Esophagus (tissue), 2 donors: ENCODE measurements around the gene SULF2. TPM values are rescaled to one million over a fixed set of nuclear protein-coding genes. Genes with fewer than 3 reads are reported as not detected.
A peak's percentile ranks its signal among the peaks of the same experiment; 100 is the strongest.
"Not testable (repeated sequence)": the region's sequence is repeated elsewhere in the genome, so short reads cannot be mapped to it uniquely, and the experiment has no call there.

Experiments used
- H3K27ac ChIP-seq, 2 donors: one replicate each; pipeline ENCODE4 v1.5.1; 2013; ENCODE audit warnings: low read depth in 2 of 2, mild to moderate bottlenecking in 2 of 2, inconsistent platforms in 1 of 2, low read length in 1 of 2, moderate library complexity in 1 of 2
- H3K27me3 ChIP-seq, 2 donors: one replicate each; pipeline ENCODE4 v1.6.1; 2013; ENCODE audit warnings: low read length in 2 of 2, control low read depth in 1 of 2, mild to moderate bottlenecking in 1 of 2; ENCODE audit not compliant: insufficient read depth in 2 of 2, control insufficient read depth in 1 of 2
- H3K36me3 ChIP-seq, 2 donors: one replicate each; pipeline ENCODE4 v1.6.1; 2013; ENCODE audit warnings: low read length in 1 of 2; ENCODE audit not compliant: control insufficient read depth in 2 of 2, insufficient read depth in 2 of 2
- H3K4me1 ChIP-seq, 2 donors: one replicate each; pipeline ENCODE4 v1.6.1; 2013; ENCODE audit warnings: low read length in 1 of 2; ENCODE audit not compliant: control insufficient read depth in 2 of 2, insufficient read depth in 2 of 2
- H3K4me3 ChIP-seq, 2 donors: one replicate each; pipeline ENCODE4 v1.5.1; 2013; ENCODE audit warnings: low read length in 2 of 2, mild to moderate bottlenecking in 2 of 2, low read depth in 1 of 2, moderate library complexity in 1 of 2
- H3K9me3 ChIP-seq, 2 donors: one replicate each; pipeline ENCODE4 v1.6.1; 2013; ENCODE audit warnings: mild to moderate bottlenecking in 2 of 2, low read depth in 1 of 2, low read length in 1 of 2, moderate library complexity in 1 of 2; ENCODE audit not compliant: control insufficient read depth in 2 of 2, insufficient read depth in 1 of 2
- WGBS, 2 donors: extraction: QIAGEN DNeasy Blood & Tissue Kit; methylation state at CpG; one replicate each; pipeline ENCODE4 v1.1.7; 2013; 5-methylcytosine and 5-hydroxymethylcytosine counted together
- polyA plus RNA-seq, 2 donors: library from polyadenylated mRNA; stranded (reverse); fragments of 200-250 nt; gene quantifications; one replicate each; pipeline ENCODE4 v1.2.3, GENCODE V29; 2013
- donor health status: healthy with polysubstance abuse.
- donor health status: Bipolar disorder and iron deficiency.

Gene SULF2
- polyA plus RNA-seq: 100 to 1,000 TPM in 1 of 2 donors, 10 to 100 TPM in 1; 47.3 to 153 TPM

DNA sequence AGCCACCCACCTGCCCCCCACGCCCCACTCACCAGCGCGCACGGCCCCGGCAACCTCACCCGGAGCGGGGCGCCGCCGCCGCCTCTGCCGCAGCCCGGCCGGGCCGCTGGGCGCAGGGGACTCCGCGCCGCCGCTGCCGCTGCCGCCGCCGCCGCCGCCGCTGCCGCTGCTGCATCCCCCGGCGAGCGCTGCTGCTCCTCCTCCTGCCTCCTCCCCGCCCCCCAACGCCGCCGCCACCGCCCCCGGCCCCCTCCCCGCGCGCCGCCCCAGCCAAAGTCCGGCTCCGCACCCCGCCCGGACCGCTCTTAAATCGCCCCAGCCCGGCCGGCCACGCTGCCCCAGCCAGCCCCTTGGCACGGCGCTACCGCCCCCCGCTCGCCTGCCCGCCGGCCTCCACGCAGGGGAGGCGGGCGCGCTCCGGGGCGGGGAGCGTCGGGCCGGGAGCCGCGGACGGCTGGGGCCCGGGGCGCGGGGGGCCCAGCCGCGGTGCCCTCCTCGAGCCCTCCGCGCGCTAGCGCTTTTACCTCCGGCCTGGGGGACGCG is at the start of gene SULF2:
Gene SULF2 (minus strand): TSS at position 171 of the 543 bp plus-strand sequence. CDS start 28,118 bp downstream, outside the sequence.
- peaks cover 5 to 15% of the 10 kb centered on the region in 2 donors for H3K4me1 ChIP-seq
- WGBS, 2 donors: 1 to 2% methylated on average over 22 to 82 of the region's 82 CpGs
- no peaks in the 10 kb centered on the region for H3K9me3 ChIP-seq

DNA sequence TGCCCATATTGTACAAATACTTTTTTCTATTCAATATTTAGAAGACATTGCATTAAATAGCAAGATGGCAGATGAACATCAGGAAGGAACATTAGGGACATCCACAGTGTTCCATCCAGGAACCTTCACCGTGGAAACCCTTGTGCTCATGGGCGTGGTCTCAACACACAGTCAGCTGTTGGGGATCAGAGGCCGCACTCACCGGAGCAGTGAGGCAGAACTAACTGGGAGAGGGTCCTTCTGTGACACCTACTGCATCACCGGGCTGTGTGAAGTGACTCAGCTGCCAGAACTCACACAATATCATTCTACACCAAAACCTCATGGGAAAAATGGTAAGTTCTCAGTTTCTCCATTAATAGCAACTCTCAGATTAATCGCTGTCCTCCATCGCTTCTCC is 46.4 kb upstream of the SULF2 start:
- no CpG with 5 or more reads among the region's 7 CpGs for WGBS, 2 donors
- H3K9me3 ChIP-seq, H3K4me1 ChIP-seq, H3K27ac ChIP-seq, H3K4me3 ChIP-seq, H3K27me3 ChIP-seq, H3K36me3 ChIP-seq: not testable (repeated sequence)

More for the DNA sequence above, at the start of gene SULF2:
- H3K27ac ChIP-seq: peak within 1 kb of the TSS; percentile 82 to 86
- peaks cover 0 to 8% of the 10 kb centered on the region in 2 donors for H3K36me3 ChIP-seq
- H3K4me3 ChIP-seq: peak within 1 kb of the TSS; percentile 70 to 85
- H3K27me3 ChIP-seq: no peaks in the 10 kb centered on the region

DNA sequence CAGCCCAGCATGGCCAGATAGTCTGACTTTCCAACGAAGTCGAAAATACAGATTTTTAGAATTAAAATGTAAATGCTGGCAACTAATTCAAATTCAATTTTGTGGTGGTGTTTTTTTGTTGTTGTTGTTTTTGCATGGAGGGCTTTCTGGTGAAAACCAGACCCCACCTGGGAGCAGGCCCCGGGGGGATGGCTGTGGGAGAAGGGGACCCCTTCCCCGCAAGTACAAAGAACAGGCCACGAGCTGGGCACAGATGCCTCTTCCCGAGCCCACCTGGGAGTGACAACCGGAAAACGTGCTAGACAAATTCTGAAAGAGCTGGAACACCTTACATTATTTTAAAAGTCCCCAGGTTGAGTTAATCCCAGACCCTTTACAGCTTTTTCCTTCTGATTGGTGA is 41.4 kb upstream of the SULF2 start:
- H3K9me3 ChIP-seq, H3K27me3 ChIP-seq, H3K27ac ChIP-seq, H3K4me1 ChIP-seq, H3K36me3 ChIP-seq, H3K4me3 ChIP-seq: not testable (repeated sequence)
- 88 to 89% methylated on average over 8 of the region's 8 CpGs for WGBS, 2 donors

DNA sequence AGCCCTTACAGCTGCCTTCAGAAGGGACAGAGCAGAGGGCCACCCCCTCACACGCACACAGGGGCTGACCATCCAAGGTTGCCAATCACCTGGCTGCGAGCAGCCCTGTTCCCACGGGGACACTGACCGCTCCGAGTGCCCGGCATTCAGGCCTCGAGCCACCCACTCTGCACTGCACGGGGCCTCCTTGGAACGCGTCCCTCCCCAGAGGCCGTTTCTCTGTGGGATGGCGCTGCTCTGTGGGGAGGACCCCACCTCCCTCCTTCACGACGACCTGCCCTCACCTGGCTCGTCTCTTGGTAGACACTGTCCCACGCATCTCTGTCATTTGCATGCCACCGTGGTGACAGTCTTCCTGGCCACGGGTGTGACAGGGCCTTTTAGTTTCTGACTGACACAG is 40.7 kb upstream of the SULF2 start:
- H3K27me3 ChIP-seq, H3K4me3 ChIP-seq, H3K27ac ChIP-seq, H3K36me3 ChIP-seq, H3K9me3 ChIP-seq, H3K4me1 ChIP-seq: not testable (repeated sequence)
- 77 to 86% methylated on average over 15 to 18 of the region's 18 CpGs for WGBS, 2 donors

DNA sequence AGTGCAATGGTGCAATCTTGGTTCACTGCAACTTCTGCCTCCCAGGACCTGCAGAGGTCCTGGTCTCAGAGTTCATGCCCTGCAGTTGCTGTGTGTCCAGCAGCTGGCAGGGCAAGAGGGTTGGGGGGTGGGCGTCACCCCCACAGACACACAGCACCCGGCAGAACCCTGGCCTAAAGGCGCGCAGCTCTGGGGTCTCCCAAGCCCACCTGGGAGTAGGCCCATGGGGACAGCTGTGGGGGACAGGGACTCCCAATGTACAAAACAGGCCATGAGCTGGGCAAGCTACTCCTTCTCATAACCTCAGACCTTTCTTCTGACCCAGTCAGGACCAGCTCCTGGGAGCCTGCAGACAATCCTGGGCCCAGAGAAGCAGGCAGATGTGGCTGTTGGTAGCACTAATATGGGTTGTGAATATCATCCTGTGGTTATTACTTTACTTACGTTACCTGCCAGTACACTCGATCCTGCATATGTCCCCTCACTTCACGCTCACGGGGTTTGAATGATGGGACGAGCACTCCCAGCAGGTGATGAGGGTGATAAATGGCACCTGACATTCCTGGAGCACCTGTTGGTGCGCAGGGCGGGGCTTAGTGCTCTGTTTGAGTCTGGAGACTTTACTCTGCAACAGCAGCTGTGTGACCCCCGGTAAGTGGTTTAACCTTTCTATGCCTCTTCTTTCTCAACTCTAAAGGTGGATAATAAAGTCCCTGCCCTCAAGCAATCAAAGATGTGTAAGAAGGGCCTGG is 39.9 kb upstream of the SULF2 start:
- H3K27ac ChIP-seq: no peak overlapping the region
- no peaks in the 10 kb centered on the region for H3K9me3 ChIP-seq
- H3K4me1 ChIP-seq: peaks cover 0 to 3% of the 10 kb centered on the region in 2 donors
- WGBS, 2 donors: 77 to 91% methylated on average over 12 of the region's 12 CpGs
- H3K36me3 ChIP-seq: no peaks in the 10 kb centered on the region
- no peaks in the 10 kb centered on the region for H3K27me3 ChIP-seq
- no peak overlapping the region for H3K4me3 ChIP-seq

DNA sequence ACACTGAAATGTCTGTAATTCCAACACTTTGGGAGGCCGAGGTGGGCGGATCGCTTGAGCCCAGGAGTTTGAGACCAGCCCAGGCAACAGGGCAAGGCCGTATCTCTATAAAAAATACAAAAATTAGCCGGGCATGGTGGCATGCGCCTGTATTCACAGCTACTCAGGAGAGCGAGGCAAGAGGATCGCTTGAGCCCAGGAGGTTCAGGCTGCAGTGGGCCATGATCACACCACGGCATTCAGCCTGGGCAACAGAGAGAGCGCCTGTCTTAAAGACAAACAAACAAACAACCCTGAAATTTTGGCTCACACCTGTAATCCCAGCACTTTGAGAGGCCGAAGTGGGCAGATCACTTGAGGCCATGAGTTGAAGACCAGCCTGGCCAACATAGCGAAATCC is 38.7 kb upstream of the SULF2 start:
- WGBS, 2 donors: 92 to 95% methylated on average over 12 of the region's 12 CpGs
- H3K4me1 ChIP-seq, H3K36me3 ChIP-seq, H3K27me3 ChIP-seq, H3K27ac ChIP-seq, H3K9me3 ChIP-seq, H3K4me3 ChIP-seq: not testable (repeated sequence)

DNA sequence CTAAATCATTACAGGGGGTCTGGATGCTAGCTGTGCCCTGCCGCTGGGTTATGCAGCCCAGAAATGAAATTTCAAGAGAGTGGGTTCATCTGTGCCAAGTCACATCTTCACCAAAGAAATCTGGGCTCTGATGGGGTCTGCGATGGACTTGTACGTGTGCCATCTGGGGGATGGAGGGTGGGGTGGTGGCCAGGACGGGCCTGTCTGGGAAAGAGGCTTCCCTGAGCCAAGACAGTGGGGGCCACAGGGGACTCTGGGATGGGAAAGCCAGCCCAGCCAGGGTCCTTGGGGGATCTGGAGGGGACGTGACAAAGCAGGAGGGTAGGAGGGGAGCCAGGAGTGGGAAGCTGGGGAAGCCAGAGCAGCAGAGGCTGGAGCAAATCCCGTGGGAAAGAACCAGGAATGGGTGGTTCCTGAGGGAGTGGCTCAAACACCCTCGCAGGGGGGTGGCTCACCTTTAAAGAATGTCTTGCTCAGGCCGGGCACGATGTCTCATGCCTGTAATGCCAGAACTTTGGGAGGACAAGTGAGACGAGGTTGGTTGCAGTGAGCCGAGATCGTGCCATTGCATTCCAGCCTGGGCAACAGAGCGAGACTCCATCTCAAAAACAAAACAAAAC is 36.3 kb upstream of the SULF2 start:
- Histone ChIP-seq H3K27ac (no peak overlapping the region), H3K9me3 (no peaks in the 10 kb centered on the region), H3K36me3 (no peaks in the 10 kb centered on the region), H3K4me1 (peaks cover 4 to 7% of the 10 kb centered on the region in 2 donors), H3K27me3 (no peaks in the 10 kb centered on the region), H3K4me3 (no peak overlapping the region)
- 51 to 63% methylated on average over 13 of the region's 13 CpGs for WGBS, 2 donors

DNA sequence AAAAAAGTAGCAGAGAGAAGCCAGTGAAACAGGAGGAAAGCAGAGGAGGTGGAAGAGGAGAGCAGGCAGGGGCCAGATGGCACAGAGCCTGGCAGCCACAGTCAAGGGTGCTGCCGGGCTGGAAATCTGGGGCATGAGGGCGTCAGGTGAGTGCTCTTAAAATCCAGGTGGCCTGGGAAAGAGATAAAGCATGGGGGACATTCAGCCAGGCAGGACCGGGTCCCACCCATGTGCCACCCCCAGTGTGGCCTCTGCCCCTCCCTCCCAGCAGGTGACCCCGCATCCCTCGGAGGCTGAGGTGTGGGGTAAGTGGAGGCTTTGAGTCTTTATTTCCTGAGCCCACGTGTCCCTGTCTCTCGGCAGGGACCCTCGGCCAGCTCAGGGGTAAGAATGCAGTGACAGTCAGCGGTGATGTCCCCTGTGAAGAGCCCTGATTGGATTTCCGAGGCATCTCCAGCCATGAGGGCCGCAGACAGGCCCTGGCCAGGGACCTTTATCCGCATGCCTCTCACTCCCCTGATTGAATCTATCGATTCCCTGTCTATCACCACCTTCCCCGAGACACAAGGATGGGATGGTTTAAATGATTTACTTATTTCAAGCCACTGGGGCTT is 33.8 kb upstream of the SULF2 start:
- Histone ChIP-seq H3K4me1 (peaks cover 4 to 7% of the 10 kb centered on the region in 2 donors), H3K27me3 (no peaks in the 10 kb centered on the region), H3K27ac (no peak overlapping the region), H3K4me3 (no peak overlapping the region), H3K36me3 (no peaks in the 10 kb centered on the region), H3K9me3 (no peaks in the 10 kb centered on the region)
- 72 to 75% methylated on average over 14 of the region's 14 CpGs for WGBS, 2 donors

DNA sequence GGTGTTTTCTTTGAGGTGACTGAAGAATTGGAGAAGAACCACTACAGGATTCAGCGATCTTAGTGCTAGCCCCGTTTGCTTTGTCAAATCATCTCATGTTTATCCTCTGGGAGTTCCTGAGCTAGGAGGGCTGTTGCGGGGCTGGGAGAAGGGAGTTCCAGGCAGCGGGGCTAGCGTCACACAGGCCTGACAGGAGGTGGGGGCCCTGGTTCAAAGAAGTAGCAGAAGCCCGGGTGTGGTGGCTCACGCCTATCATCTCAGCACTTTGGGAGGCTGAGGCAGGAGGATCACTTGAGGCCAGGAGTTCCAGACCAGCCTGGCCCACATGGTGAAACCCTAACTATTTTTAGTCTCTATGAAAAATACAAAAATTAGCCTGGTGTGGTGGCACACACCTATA is 33.2 kb upstream of the SULF2 start:
- no peak overlapping the region for H3K4me3 ChIP-seq
- peaks cover 4 to 7% of the 10 kb centered on the region in 2 donors for H3K4me1 ChIP-seq
- H3K27ac ChIP-seq: no peak overlapping the region
- H3K27me3 ChIP-seq: no peaks in the 10 kb centered on the region
- no peaks in the 10 kb centered on the region for H3K9me3 ChIP-seq
- H3K36me3 ChIP-seq: no peaks in the 10 kb centered on the region
- 79 to 83% methylated on average over 7 of the region's 7 CpGs for WGBS, 2 donors
